ENCODE results near the gene AMIGO3. TPM values are rescaled to one million over a fixed set of nuclear protein-coding genes. Genes with fewer than 3 reads are reported as not detected.
A peak's percentile ranks its signal among the peaks of the same experiment; 100 is the strongest.

The AMIGO3 gene
- total and polyA plus RNA-seq, 2 experiments from 2014 or later = 0.18 TPM; not detected in 1

GRCh38 chr3:49680493-49681231 is 38.8 kb downstream of the AMIGO3 start:
- in situ Hi-C loops (cut with MboI) = no loop called here
- no peaks in the 10 kb centered on the region for H3K27me3 ChIP-seq (replicated peaks; ENCODE audit: insufficient read depth)
- 63% methylated on average over 7 of the region's 7 CpGs for WGBS, 2 experiments (ENCODE audit: low coverage in 1 of 2, low lambda C conversion rate in 2 of 2, missing lambda C conversion rate in 2 of 2)

GRCh38 chr3:49675912-49676311 is 43.6 kb downstream of the AMIGO3 start:
- Histone ChIP-seq H3K9me3 (ENCODE audit: low read depth) (no peaks in the 10 kb centered on the region), H3K9ac (no peak overlapping the region), H3F3A (ENCODE audit: insufficient read depth) (0 out of 2 replicates have a peak, but pooled peaks cover 3% of the 10 kb centered on the region), H3K4me3 (no peak overlapping the region), H3K27ac (no peak overlapping the region), H2AFZ (no peak overlapping the region), H3K27me3 (replicated peaks; ENCODE audit: insufficient read depth) (no peaks in the 10 kb centered on the region), H3K79me2 (ENCODE audit: insufficient read depth) (peaks cover 12% of the 10 kb centered on the region), H3K4me2 (ENCODE audit: unreplicated experiment) (no peak overlapping the region), H3K9me2 (ENCODE audit: insufficient read depth) (no peaks in the 10 kb centered on the region), H3K36me3 (ENCODE audit: low read depth) (0 out of 2 replicates have a peak, but pooled peaks cover 4% of the 10 kb centered on the region), H4K20me1 (ENCODE audit: insufficient read depth) (no peaks in the 10 kb centered on the region), H3K4me1 (ENCODE audit: insufficient read depth) (peaks cover 11% of the 10 kb centered on the region)
- no peak for TF ChIP-seq EZH2phosphoT487 (IDR thresholded peaks at IDR 0.05; ENCODE audit: insufficient read depth, low read depth)
- TF ChIP-seq EZH2 (IDR thresholded peaks at IDR 0.05; ENCODE audit: insufficient read depth, poor library complexity, severe bottlenecking) = no peak
- in situ Hi-C loops (cut with MboI) = loop anchor here (10.0 kb wide), 1 partner anchor 131 kb away; no protein-coding TSS in a partner anchor
- DNase-seq = no peak
- WGBS, 2 experiments (ENCODE audit: low coverage in 1 of 2, low lambda C conversion rate in 2 of 2, missing lambda C conversion rate in 2 of 2) = 80 to 89% methylated on average over 9 to 11 of the region's 11 CpGs

More at GRCh38 chr3:49680493-49681231, 38.8 kb downstream of the AMIGO3 start:
- Histone ChIP-seq H3K9me3 (ENCODE audit: low read depth) (no peaks in the 10 kb centered on the region), H2AFZ (no peak overlapping the region), H3K4me2 (ENCODE audit: unreplicated experiment) (no peak overlapping the region), H3K36me3 (ENCODE audit: low read depth) (0 out of 2 replicates have a peak, but pooled peaks cover 4% of the 10 kb centered on the region), H3K9me2 (ENCODE audit: insufficient read depth) (no peaks in the 10 kb centered on the region), H3F3A (ENCODE audit: insufficient read depth) (no peaks in the 10 kb centered on the region), H3K79me2 (ENCODE audit: insufficient read depth) (no peaks in the 10 kb centered on the region), H3K4me3 (no peak overlapping the region), H3K4me1 (ENCODE audit: insufficient read depth) (no peaks in the 10 kb centered on the region), H4K20me1 (ENCODE audit: insufficient read depth) (no peaks in the 10 kb centered on the region), H3K27ac (no peak overlapping the region), H3K9ac (no peak overlapping the region)
- TF ChIP-seq EZH2 (IDR thresholded peaks at IDR 0.05; ENCODE audit: insufficient read depth, poor library complexity, severe bottlenecking) (no peak), EZH2phosphoT487 (IDR thresholded peaks at IDR 0.05; ENCODE audit: insufficient read depth, low read depth) (no peak)
- peak; percentile 38 for DNase-seq

GRCh38 chr3:49674497-49674983 is 44.9 kb downstream of the AMIGO3 start:
- Histone ChIP-seq H3F3A (ENCODE audit: insufficient read depth) (0 out of 2 replicates have a peak, but pooled peaks cover 3% of the 10 kb centered on the region), H3K27ac (0 out of 2 replicates have a peak overlapping the region, but pooled peaks have one; percentile 87), H3K9me3 (ENCODE audit: low read depth) (no peaks in the 10 kb centered on the region), H3K9me2 (ENCODE audit: insufficient read depth) (no peaks in the 10 kb centered on the region), H3K9ac (peak overlapping the region; percentile 86), H3K79me2 (ENCODE audit: insufficient read depth) (peaks cover 12% of the 10 kb centered on the region), H3K4me3 (peak overlapping the region; percentile 81), H3K27me3 (replicated peaks; ENCODE audit: insufficient read depth) (no peaks in the 10 kb centered on the region), H3K4me1 (ENCODE audit: insufficient read depth) (peaks cover 11% of the 10 kb centered on the region), H2AFZ (peak overlapping the region; percentile 88), H3K36me3 (ENCODE audit: low read depth) (0 out of 2 replicates have a peak, but pooled peaks cover 4% of the 10 kb centered on the region), H4K20me1 (ENCODE audit: insufficient read depth) (no peaks in the 10 kb centered on the region), H3K4me2 (ENCODE audit: unreplicated experiment) (peak overlapping the region; percentile 76)
- DNase-seq = no peak
- WGBS, 2 experiments (ENCODE audit: low coverage in 1 of 2, low lambda C conversion rate in 2 of 2, missing lambda C conversion rate in 2 of 2) = 3% methylated on average over 24 to 34 of the region's 34 CpGs
- in situ Hi-C loops (cut with MboI) = loop anchor here (10.0 kb wide), 1 partner anchor 130 kb away; no protein-coding TSS in a partner anchor
- TF ChIP-seq EZH2 (IDR thresholded peaks at IDR 0.05; ENCODE audit: insufficient read depth, poor library complexity, severe bottlenecking) = no peak

- 0 out of 2 replicates have a peak, but pooled peaks cover 3% of the 10 kb centered on the region for H3F3A ChIP-seq (ENCODE audit: insufficient read depth)
- no peaks in the 10 kb centered on the region for H3K27me3 ChIP-seq (replicated peaks; ENCODE audit: insufficient read depth)
- H3K9me3 ChIP-seq (ENCODE audit: low read depth) = no peaks in the 10 kb centered on the region
- peak within 1 kb of the TSS; percentile 81 for H3K4me3 ChIP-seq
- WGBS, 2 experiments (ENCODE audit: low coverage in 1 of 2, low lambda C conversion rate in 2 of 2, missing lambda C conversion rate in 2 of 2) = 1% methylated on average over 46 to 53 of the region's 71 CpGs
- TF ChIP-seq EZH2 (IDR thresholded peaks at IDR 0.05; ENCODE audit: insufficient read depth, poor library complexity, severe bottlenecking) = no peak
- TF ChIP-seq EZH2phosphoT487 (IDR thresholded peaks at IDR 0.05; ENCODE audit: insufficient read depth, low read depth) = no peak
- DNase-seq = peak; percentile 99
- H3K9ac ChIP-seq = peak within 1 kb of the TSS; percentile 86
- peaks cover 11% of the 10 kb centered on the region for H3K4me1 ChIP-seq (ENCODE audit: insufficient read depth)
- H3K4me2 ChIP-seq (ENCODE audit: unreplicated experiment) = peak within 1 kb of the TSS; percentile 84
- no peaks in the 10 kb centered on the region for H3K9me2 ChIP-seq (ENCODE audit: insufficient read depth)
- H3K27ac ChIP-seq = peak within 1 kb of the TSS; percentile 87
- in situ Hi-C loops (cut with MboI) = loop anchor here (10.0 kb wide), 1 partner anchor 129 kb away; no protein-coding TSS in a partner anchor
- peaks cover 12% of the 10 kb centered on the region for H3K79me2 ChIP-seq (ENCODE audit: insufficient read depth)
- H2AFZ ChIP-seq = peak within 1 kb of the TSS; percentile 88
- no peaks in the 10 kb centered on the region for H4K20me1 ChIP-seq (ENCODE audit: insufficient read depth)
- 0 out of 2 replicates have a peak, but pooled peaks cover 4% of the 10 kb centered on the region for H3K36me3 ChIP-seq (ENCODE audit: low read depth)
These were observed 45.6 kb downstream of the AMIGO3 start, which contains the start of gene APEH for GRCh38 chr3:49673715-49674496. Gene APEH (plus strand): TSS chr3:49674351. CDS start chr3:49674402, 51 bp downstream.

Measured in GM23248 (cell line).